HG02759 (cell line): ENCODE data around the gene CD86.
"Not testable (repeated sequence)": the region's sequence is repeated elsewhere in the genome, so short reads cannot be mapped to it uniquely, and the experiment has no call there.

Experiments used
- ATAC-seq: cut with Tn5 transposase; IDR thresholded peaks from one replicate; pipeline ENCODE4 v1.9.1; 2021; ENCODE audit warnings: mild to moderate bottlenecking, moderate library complexity; ENCODE audit not compliant: unreplicated experiment

The CD86 gene, protein sequence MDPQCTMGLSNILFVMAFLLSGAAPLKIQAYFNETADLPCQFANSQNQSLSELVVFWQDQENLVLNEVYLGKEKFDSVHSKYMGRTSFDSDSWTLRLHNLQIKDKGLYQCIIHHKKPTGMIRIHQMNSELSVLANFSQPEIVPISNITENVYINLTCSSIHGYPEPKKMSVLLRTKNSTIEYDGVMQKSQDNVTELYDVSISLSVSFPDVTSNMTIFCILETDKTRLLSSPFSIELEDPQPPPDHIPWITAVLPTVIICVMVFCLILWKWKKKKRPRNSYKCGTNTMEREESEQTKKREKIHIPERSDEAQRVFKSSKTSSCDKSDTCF

DNA sequence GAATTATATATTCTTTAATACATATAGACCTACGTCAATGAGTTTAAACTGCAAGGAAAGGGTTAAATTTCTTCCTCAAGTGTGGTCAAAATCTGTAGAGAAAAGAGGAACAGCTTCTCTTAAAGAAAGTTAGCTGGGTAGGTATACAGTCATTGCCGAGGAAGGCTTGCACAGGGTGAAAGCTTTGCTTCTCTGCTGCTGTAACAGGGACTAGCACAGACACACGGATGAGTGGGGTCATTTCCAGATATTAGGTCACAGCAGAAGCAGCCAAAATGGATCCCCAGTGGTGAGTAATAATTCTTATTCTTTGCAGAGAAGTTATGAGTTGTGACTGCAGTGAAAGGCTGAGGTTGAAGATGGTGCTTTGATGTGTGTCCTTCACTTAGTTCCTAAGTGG lies at the start of gene CD86:
CD86 (plus strand) TSS at position 148 of the 400 bp plus-strand sequence; CDS start at position 276, 128 bp downstream.
- ATAC-seq = peak; percentile 96

DNA sequence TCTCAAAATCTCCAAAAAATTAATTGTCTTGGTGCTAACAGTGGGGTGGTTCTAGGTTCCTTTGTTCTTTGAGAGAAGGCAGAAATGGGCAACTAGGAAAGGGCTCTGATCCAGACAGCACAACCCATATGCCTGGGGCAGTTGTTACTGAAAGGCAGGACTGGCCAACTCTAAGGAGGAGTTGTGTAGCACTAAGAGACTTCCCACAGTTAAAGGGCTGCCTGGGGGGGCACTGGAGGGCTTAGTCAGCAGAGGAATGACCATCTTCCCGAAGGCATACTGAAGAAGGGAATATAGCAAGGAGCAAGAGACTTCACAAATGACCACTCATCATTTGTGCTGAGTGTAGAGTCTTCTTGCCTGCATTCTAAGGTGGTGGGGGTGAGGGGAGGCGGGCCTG lies 48.9 kb upstream of the CD86 start:
- ATAC-seq = no peak

DNA sequence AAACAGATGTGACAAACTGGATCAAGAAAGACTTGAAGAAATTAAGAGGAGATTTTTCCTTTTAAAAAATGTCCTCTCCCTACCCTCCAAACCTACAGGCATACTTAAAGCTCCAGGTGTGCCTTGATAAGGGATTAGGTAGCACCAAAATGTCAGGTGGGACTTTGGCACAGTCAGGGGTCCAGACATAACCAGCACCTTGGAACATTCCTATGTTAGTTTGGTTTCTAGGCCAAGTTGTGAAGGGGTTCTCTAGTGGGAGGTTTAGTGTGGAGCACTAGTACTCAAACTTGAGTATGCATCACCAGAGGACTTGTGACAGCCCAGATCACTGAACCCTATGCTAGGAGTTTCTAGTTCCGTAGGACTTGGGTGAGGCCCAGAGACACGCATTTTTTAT lies 47.0 kb upstream of the CD86 start:
- ATAC-seq = no peak

DNA sequence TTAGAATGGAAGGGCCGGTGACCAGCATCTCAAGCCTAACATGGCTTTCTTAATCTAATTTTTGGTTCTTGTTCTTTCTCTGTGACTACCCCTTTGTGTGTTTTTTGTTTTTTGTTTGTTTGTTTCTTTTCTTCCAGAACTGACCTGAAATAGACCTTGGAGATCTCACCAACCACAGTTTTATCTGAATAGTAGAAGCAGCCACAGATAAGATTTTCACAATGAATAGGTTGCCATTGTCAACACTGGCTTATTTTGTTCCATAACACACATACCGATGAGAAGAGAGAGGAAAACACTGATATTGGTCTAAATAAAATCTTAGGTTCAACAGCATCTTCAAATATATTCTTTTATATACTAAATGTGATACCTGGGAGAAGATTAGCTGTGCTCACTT lies 44.7 kb upstream of the CD86 start:
- ATAC-seq = no peak

DNA sequence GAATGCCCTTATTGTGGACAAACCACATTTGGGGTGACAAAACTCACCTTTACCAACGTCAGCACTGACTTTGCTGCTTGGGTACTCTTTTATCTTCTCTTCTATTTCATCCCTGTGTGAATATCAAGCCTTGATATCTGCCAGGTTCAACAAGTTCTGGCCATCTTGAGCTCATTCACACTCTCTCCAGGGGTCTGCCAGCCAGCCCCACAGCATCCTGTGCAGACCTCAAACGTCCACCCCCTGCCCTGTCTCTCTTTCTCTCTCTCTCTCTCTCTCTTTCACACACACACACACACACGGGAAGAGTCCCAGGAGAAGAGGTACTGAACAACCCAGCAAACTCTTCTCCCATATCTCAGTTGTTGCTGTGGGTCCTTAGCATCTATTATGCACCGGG lies 43.8 kb upstream of the CD86 start:
- ATAC-seq = no peak

DNA sequence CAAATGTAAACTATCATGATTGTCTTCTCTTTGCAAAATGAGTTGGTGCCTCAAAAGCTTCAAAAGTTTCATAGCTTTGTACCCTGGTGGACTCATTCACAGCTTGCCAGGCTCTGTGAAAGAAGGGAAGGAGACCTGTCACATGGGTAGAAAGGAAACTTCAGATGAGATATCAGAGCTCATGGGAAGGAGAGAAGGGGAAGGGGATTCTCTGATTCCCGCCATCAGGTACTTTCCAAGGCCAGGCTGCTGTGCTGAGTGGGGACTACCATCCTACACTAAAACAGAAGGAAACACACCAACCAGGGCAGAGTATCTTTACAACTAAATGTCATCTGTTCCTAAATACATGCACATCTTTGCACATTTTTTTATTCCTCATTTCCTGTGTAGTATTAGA lies 42.3 kb upstream of the CD86 start:
- peak; percentile 34 for ATAC-seq

DNA sequence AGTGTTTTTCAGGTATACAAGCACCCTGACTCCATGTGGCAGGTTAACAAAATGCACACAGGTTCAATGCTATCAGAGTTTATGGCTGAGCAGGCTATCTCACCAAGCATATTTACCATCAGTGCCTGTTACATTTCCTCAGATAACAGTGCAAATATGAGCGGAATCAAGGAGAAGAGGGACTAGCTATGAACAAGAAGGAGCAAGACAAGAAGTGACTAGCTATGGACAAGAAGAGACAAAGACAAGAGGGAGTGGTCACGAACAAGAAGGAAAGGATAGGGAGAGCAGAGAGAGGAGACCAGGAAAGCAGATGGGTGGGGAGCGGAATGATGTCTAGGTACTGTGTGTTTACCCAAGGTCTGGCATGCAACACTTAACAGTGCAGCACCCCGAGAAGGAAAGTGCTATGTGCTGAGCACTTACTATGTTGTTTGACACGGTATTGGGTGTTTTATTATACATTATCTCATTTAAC lies 41.7 kb upstream of the CD86 start:
- ATAC-seq = no peak

DNA sequence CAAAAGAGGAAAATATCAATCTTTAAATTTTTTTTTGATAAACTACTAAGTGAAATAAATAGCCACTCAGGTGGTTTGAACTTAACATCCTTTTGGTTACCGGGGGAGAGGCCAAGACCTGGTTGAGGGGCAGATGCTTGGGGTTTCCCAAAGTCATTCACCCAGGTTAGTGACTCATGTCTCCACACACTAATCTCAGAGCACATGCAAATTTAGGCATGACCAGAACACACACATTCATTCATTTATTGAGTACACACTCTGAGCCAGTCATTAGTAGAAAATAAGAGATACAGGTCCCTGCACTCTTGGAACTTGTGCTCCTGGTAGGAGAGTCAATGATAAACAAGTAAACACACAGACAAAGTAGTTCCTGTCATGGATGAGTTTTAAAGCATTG lies 40.4 kb upstream of the CD86 start:
- peak; percentile 89 for ATAC-seq

DNA sequence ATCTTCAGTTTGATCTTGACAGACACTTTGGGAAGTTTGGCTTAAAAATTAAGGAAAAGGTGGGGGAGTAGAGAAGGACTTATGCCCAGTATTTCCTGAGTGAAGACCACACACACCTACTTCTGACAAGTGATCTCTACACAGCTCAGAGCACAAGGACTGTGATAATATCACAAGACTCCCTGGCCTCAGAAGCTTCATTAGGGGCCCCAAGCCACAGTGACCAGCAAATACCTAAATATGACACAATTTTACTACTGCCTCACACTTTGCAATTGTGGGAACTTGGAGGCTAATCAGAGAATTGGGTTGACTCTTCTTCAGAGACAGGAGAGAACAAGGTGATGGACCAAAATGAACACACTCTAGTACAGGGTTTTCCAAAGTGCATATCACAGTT lies 35.7 kb upstream of the CD86 start:
- ATAC-seq = no peak

DNA sequence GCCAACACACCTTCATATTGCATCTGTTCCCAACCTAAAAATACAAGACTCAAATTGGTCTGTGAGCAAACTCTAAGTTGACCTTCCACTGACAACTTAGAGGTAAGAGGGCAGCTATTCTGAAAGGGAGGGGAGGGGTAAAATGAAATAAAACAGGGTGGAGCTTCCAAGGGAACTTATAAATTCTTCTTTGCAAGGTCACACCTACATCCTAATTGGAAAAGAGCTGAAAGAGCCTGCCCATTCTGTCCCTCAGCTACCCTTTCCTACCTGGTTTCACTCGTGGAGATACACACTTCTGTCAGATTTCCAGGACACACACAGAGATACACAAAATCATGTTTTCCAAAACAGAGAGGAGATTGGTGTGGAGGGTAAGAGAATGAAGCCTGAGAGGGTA lies 34.1 kb upstream of the CD86 start:
- ATAC-seq = no peak

DNA sequence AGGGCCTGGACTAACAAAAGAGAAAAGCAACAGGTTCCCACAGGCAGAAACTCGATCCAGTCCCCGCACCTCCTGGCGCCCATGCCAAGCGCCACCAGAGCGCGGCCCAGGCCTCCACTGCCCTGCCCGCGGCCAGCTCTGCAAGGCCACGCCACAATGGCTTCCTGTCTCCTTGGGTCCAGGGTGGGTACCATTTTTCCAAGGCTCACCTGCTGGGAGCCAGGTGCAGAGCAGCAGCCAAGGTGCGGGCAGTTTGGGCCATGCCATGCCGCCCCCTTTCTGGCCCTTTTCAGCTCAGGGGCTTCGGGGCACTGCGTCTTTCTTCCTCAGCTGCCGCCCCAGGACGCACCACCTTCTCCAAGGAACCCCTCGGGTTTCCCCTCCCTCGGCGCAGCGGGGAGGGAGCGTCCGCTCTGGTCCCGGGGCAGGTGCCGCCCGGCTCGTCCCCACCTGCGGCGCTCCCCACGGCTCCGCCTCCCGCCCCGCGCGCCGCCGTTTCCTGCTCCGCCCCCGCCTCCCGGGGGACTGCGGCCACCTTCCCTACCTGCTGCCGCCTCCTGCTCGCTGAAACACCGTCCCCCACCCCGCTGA lies 33.3 kb upstream of the CD86 start, which contains the start of gene ILDR1:
ILDR1 (minus strand) TSS at position 437 of the 591 bp plus-strand sequence; CDS start at position 267, 170 bp downstream.
- ATAC-seq = peak; percentile 60

DNA sequence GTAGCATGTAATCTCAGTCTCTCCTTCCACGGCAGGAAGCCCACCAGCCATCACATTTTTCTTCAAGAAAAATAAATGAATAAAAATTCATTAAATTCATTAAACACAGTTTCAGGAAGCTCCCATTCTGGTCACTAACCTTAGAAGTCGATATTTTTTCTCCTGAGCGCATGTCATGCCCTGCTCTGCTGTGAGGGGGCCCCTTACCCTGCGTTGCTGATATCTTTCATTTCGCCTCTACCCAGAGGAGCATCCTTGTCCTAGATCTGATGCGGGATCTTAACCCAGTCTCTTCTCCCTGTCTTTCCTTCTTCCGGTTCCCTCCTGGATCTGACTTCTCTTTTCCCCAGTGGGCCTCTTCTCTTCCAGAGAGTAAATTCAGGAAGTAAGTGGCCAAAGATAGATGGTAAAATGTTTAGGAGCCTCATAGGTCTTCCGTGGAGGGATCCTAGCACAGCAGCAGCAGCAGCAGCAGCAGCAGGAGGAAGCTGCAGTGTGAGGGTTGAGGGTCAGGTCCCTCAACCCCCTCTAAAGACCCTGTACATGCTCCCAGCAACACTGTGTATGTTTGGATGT lies 31.7 kb upstream of the CD86 start:
- no peak for ATAC-seq

DNA sequence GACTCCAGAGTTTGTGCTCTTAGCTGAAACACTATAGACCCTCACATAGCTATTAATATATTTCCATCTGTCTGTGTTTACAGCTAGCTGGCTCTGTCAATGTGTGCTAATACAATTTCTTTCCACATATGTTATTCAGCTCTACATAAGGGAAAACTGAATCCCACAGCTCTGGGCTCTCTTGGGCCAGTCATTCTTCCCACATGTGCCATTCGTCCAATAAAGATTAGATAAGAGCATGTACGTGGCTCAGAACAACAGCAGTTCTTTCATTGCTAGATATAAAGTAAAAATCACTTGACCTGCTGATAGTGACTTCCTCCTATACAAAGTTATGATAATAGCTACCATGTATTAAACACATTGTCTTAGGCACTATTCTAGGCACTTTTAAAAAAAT lies 30.4 kb upstream of the CD86 start:
- no peak for ATAC-seq

DNA sequence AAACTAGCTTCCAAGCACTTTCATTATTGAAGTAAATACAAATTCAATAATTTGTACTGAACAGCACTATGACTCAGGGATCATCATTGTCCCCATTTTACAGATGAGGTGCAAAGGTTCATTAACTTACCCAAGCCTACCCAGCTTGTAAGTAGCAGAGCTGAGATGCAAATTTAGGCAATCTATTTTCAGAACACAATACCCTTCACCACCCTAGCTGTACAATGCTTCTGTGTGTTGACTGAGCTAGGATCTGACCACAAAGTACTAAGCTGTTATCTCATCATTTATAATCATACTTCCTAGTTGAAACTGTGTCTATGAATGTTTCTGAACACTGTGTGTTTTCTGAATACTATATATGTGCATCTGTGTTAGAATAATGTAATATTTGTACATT lies 29.9 kb upstream of the CD86 start:
- peak; percentile 83 for ATAC-seq

DNA sequence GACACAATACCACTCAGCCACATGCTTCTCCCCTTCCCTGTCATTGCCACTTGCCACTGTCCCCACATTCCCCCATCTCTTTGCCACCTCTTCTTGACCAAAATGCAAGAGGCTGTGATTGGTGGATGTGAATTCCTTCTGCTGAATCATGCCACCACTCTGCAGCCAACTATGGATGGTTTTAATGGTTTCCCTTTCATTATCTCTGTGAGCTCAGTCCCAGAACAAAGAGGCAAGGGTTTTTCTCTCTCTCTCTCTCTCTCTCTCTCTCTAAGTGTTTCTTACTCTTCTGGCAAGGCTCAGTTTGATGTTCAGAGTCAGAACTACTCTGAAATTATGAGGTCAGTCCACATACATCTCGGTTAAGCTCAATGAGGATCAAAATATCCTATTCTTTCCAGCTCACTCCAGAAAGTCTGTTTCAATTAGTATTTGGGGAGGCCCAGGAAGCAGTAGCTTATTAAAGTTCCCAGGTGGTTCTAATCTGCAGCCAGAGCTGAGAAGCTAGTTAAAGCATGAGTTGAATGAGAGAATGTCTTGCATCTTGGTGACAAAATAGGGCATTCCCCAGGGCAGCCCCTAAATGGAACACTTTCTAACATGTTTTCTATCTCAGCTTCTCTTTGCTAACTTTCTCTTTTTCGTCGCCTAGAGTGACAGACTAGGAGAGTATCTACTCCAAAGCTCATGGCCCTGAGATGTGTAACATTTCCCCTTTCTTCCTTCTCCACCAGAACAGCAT lies 24.6 kb upstream of the CD86 start:
- peak; percentile 64 for ATAC-seq

DNA sequence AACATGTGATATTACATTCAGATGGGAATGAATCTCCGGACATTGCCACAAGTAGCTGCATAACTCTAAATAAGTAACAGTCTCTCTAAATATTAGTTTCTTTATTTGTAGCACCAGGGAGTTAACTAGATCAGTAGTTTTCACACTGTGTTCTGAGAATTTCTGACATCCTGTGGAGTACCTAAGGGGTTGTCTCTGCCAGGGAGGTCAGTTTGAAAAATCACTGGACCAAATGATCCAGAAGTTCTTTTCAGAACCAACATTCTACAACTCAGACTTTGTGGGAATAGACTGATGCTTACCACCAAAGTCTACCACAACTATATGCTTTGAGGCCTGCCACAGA lies 24.1 kb upstream of the CD86 start:
- peak; percentile 46 for ATAC-seq

DNA sequence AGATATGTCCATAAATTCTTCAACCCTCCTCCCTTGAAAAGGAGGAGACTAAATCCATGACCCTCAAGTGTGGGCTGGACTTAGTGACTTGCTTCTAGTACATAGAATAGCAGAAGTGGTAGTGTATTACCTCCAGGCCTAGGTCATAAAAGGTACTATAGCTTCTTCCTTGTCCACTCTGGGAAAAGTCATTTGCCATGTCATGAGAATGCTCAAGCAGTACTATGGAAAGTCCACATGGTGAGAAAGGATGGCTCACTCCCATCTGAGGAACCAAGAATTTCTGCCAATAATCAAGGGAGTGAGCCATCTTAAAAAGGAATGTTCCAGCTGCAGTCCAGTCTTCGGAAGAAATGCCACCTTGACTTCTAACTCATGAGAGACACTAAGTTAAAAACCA lies 22.6 kb upstream of the CD86 start:
- no peak for ATAC-seq

DNA sequence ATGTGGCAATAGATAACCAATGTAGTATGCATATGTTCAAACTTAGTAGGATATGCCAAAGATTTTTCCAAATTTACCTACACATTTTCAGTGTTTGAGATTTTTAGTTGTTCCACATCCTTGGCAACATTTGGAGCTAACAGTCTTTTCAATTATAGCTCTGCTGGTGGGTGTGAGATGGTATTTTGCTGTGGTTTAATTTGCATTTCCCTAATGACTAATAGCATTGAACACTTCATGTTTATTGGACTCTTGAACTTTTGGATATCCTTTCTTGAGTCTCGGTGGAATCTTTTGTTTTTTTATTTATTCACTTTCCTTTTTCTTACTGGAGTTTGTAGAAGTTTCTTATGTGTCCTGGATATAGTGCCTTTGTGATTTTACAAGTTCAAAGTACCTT lies 22.1 kb upstream of the CD86 start:
- ATAC-seq = no peak

DNA sequence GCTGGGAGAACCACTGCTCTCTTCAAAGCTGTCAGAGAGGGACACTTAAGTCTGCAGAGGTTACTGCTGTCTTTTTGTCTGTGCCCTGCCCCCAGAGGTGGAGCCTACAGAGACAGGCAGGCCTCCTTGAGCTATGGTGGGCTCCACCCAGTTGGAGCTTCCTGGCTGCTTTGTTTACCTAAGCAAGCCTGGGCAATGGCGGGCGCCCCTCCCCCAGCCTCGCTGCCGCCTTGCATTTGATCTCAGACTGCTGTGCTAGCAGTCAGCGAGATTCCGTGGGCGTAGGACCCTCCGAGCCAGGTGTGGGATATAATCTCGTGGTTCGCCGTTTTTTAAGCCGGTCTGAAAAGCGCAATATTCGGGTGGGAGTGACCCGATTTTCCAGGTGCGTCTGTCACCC lies 7.9 kb upstream of the CD86 start:
- not testable (repeated sequence) for ATAC-seq

DNA sequence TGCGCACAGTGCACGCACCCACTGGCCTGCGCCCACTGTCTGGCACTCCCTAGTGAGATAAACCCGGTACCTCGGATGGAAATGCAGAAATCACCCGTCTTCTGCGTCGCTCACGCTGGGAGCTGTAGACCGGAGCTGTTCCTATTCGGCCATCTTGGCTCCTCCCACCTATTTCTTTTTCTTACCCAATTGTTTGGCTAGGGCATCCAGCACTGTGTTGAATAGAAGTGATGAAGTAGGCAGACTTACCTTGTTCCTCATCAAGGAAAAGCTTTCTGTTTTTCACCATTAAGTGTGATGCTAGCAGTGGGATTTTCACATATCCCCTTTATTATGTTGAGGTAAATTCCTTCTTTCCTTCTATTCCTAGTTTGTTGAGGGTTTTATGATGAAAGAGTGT lies 7.4 kb upstream of the CD86 start:
- not testable (repeated sequence) for ATAC-seq

DNA sequence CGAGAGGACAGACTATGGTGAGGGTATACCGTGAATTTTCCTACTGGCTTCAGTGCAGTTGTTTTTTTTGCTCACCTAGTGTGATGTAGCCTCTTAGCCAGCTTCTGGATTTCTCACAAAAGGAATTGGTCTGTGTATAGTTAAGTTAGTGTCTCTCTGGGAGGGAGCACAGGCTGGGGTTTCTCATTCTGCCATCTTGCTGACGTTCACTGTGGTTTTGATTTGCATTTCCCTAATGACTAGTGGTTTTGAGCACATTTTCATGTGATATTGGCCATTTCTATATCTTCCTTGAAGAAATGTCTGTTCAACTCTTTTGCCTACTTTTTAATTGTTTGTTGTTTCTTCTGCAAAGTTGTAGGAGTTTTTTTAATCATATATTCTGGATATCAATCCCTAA lies 2.2 kb upstream of the CD86 start:
- peak; percentile 34 for ATAC-seq

DNA sequence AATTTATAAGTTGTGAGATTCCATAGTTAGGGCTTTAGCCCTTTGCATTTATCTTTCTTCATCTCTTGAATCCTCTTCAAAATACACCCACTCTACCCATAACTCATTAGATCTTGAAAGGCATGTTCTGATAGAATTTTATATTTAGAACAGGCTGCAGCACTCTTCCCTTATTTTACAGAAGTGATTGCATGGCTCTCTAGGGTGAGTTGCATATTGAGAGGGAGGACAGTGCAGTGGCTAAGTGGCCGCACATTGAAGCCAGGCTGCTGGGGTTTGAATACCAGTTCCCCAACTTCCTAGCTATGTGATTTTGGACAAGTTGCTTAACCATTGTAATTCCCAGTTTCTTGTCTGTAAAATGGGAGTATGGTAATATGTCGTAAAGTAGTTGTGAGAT lies 2.5 kb downstream of the CD86 start:
- no peak for ATAC-seq
